GM03348 (cell line): ENCODE measurements around the gene TIMM29.
A peak's percentile ranks its signal among the peaks of the same experiment; 100 is the strongest.

Experiments
- DNase-seq: peaks from one replicate; pipeline ENCODE4 v3.0.0; 2012; ENCODE audit warnings: low spot score

Gene TIMM29

GRCh38 chr19:10928563-10929401 is at the start of gene TIMM29, which contains the start of gene YIPF2:
TSS of gene TIMM29 (plus strand) at chr19:10928811. CDS start at chr19:10928823, 12 bp downstream.
TSS of gene YIPF2 (minus strand) at chr19:10928639. CDS start at chr19:10928410, 229 bp downstream.
- peak; percentile 98 for DNase-seq

GRCh38 chr19:10881403-10882107 is 47.1 kb upstream of the TIMM29 start:
- no peak for DNase-seq

GRCh38 chr19:10882108-10882457 is 46.5 kb upstream of the TIMM29 start:
- no peak for DNase-seq

- peak; percentile 53 for DNase-seq
Observed at GRCh38 chr19:10884274-10884673, 44.3 kb upstream of the TIMM29 start.

GRCh38 chr19:10885201-10886169 is 43.1 kb upstream of the TIMM29 start:
- DNase-seq, result no peak

GRCh38 chr19:10887616-10888367 is 40.8 kb upstream of the TIMM29 start:
- DNase-seq, result no peak

- no peak for DNase-seq
Observed at GRCh38 chr19:10888421-10888866, 40.2 kb upstream of the TIMM29 start.

GRCh38 chr19:10889880-10890279 is 38.7 kb upstream of the TIMM29 start:
- no peak for DNase-seq

- DNase-seq, result no peak
Observed at GRCh38 chr19:10891405-10892086, 37.1 kb upstream of the TIMM29 start.

GRCh38 chr19:10892256-10892655 is 36.4 kb upstream of the TIMM29 start:
- no peak for DNase-seq

GRCh38 chr19:10894911-10895213 is 33.7 kb upstream of the TIMM29 start:
- DNase-seq, result no peak

GRCh38 chr19:10895363-10895762 is 33.2 kb upstream of the TIMM29 start:
- no peak for DNase-seq

GRCh38 chr19:10895920-10896319 is 32.7 kb upstream of the TIMM29 start:
- no peak for DNase-seq

- no peak for DNase-seq
Observed at GRCh38 chr19:10896851-10897526, 31.6 kb upstream of the TIMM29 start.

- DNase-seq, result no peak
Observed at GRCh38 chr19:10898633-10899032, 30.0 kb upstream of the TIMM29 start.

- no peak for DNase-seq
Observed at GRCh38 chr19:10899151-10899653, 29.4 kb upstream of the TIMM29 start.

GRCh38 chr19:10907925-10908324 is 20.7 kb upstream of the TIMM29 start:
- DNase-seq, result no peak

GRCh38 chr19:10908380-10908960 is 20.1 kb upstream of the TIMM29 start:
- no peak for DNase-seq

GRCh38 chr19:10911579-10912363 is 16.8 kb upstream of the TIMM29 start:
- DNase-seq, result no peak
